HG03520 (cell line): ENCODE data around the gene NPAS3.

Experiments
- ATAC-seq: cut with Tn5 transposase; IDR thresholded peaks from one replicate; pipeline ENCODE4 v1.9.1; 2021; ENCODE audit warnings: mild to moderate bottlenecking, moderate library complexity; ENCODE audit not compliant: unreplicated experiment

The NPAS3 gene

DNA sequence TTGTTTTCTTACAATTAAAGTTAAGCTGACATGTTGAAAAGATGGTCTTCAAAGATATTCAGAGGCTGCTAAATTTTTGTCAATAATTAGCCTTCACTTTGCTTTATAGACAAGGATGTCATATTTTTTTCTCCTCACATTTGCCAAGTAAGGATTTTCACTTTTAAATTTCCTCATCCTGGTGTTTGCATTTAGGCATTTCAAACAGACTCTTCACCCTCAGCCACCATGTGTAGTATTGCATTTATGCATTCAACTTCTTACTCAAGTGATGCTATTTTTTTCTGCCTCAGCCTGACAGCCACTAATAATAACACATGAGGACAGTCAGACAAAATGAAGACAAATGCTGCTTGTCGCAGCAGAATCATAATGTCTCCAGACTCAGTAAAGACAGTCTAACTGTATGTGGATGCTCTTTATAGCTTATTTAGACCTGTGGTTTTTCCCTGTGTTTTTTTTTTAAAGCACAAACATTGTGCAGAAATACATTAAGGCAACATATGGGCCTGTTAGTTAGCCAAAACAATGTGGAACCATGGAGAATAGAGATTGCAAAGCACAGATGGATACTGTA, 481.5 kb downstream of the NPAS3 start:
- no peak for ATAC-seq

DNA sequence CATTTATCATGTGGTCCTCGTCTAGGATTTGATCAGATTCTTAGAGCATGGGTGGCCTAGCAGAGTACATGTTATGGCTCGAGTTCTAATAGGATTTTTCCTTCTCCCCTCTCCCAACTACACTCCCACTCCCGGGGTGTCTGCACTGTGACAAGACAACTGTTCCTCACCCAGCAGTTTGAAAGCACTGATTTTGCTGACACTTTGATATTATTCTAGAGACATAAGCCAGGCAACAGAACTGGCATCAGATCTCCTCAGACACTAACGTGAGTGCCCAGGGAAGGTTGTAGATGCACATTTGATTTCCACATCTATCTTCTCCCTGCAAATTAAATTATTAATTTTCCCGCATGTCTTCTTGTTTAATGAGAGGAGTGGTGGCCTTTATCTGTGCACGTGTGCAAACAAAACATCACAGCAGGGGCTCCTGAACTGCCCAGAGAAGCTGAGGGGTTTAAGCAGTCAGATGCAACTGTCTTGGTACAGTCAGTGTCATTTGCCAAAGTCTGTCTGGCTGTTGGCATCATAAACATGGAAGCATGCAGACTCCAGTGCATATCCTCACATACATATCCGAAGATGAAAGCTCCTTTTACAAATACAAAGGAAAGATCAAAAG, 491.8 kb downstream of the NPAS3 start:
- ATAC-seq, result no peak

GRCh38 chr14:33432407-33433023, 493.8 kb downstream of the NPAS3 start:
- no peak for ATAC-seq

DNA sequence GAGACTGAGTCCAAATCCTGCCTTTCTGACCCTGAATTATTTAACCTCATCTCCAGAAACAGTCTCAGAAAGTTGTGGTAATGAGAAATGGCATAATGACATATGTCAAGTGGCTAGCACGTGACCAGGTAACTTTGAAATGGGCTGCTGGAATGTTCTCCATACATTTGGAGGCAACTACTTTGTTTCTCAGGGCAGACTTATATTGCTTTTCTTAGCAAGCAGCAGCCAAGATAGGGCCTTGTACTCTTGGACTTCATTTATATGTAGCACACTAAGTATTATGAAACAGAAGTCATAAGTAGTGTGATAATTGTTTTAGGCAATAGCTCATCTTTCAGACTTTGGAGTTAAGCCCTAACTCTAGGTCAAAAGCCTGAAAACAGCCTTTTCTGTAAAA, 494.7 kb downstream of the NPAS3 start:
- no peak for ATAC-seq

GRCh38 chr14:33435911-33436689, 497.4 kb downstream of the NPAS3 start:
- no peak for ATAC-seq

DNA sequence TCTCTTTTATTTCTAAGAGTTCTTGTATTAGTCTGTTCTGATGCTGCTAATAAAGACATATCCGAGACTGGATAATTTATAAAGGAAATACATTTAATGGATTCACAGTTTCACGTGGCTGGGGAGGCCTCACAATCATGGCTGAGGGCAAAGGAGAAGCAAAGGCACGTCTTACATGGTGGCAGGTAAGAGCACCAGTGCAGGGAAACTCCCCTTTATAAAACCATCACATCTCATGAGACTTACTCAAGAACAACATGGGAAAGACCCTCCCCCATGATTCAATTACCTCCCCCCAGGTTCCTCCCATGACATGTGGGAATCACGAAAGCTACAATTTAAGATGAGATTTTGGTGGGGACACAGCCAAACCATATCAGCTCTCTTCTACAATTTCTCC, 503.0 kb downstream of the NPAS3 start:
- no peak for ATAC-seq

GRCh38 chr14:33444136-33444535, 505.5 kb downstream of the NPAS3 start:
- ATAC-seq, result no peak

DNA sequence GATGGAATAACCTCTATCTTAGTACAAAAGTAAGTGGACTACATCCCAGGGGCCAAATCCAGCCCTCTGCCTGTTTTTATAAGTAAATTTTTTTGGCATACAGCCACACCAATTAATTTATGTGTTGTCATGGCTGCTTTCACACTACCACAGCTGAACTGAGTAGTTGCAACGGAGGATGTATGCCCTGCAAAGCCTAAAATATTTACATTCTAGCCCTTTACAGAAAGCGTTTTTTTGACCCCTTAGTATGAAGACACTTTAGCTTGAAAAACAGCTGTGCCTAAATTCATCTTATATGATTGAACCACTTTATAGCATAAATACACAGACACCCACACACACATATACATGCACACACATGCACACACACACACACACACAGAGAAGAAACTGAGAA, 510.6 kb downstream of the NPAS3 start:
- no peak for ATAC-seq

GRCh38 chr14:33449703-33450395, 511.2 kb downstream of the NPAS3 start:
- ATAC-seq, result no peak

GRCh38 chr14:33450416-33450815, 511.7 kb downstream of the NPAS3 start:
- no peak for ATAC-seq

- ATAC-seq, result no peak
Measured at GRCh38 chr14:33451211-33451610, 512.5 kb downstream of the NPAS3 start.

DNA sequence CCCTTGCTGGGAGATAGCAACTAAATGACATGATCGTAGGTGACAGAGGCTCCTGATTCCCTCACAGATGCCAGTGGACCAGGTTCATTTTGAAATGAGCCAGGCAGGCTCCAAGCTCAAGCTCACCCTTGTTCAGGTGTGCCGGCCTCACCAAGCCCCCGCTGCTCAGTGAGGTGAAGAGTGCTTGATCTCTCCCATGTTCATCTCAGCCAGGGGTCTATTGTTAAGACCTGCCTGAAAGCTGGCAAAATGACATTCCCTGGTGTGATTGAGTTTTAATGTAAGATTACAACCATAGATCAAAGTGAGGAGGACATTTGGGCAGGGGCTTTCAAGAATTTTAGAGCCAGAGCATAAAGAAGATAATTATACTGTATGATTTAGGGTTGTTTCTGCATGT, 514.3 kb downstream of the NPAS3 start:
- ATAC-seq, result no peak

- ATAC-seq, result no peak
Measured at GRCh38 chr14:33454022-33454595, 515.4 kb downstream of the NPAS3 start.

DNA sequence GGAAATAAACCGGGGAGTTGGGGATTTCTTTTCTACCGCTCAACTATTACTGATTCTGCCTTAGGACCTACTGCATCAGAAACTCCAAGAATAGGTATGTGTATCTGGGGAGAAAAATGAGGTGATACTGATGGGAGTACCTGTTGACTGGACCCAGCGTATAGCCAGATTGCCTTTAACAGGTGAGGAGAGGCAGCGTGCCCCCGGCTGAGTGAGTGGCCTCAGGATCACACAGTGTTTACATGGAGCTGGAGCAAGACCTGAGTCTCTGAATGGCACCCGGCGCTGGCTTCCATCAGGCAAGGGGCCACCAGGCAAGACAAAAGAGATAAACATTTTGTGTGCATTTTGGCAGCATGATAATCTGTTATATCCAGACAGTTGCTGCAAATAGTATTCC, 516.0 kb downstream of the NPAS3 start:
- ATAC-seq, result no peak

GRCh38 chr14:33455654-33456345, 517.1 kb downstream of the NPAS3 start:
- no peak for ATAC-seq

DNA sequence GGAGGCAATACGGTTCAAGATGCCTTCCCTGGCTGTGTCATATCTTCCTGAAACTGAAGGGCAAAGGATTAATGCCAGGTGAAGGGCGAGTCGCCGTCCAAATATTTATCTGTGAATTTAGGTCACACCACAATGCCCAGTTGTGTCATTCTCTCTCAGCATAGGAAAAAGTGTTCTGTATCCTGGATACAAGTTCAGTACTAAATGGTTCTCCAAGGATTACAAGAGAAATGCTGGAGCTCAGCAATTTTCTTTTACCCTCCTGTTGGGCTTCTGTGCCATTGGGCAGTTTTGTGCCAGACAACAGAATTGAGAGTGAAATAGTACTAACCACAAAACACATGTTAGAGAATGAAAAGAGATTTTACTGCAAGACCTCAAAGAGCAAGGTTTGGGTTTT, 518.3 kb downstream of the NPAS3 start:
- no peak for ATAC-seq

DNA sequence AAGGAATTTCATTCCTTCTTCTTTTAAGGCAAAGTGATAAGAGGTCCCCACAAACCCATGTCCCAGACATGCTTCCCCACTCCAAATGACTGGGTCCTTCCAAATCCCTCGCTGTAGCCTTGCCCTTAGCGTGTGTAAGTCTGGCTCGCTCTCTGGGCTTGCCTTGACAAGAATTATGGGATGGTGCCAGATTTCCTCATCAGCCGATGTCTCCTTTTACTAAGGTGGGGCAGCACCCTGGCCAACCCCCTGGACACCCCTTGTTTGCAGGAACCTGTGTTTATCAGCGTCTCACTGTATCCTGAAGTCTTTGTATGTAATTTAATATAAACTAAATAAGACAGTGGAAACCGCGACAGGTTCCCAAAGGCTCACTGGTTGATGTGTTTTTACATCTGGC, 518.9 kb downstream of the NPAS3 start:
- no peak for ATAC-seq

DNA sequence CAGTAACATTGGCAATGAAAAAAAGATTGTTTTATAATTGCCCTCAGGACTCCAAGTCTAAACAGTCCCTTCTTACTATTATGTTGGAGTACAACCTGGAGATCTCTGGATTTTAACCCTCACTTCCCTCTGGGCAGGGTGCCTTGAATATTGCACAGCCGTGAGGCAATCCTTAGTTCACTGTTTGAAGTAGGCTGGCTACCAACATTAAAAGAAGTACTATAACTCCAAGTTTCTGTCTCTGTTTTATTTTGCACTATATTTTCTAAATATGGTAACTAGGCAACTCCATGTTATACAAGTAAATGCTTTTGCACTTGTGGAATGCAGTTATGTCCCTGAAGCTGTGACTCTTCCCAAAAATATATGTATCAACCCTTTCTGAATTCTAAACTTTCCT, 521.5 kb downstream of the NPAS3 start:
- ATAC-seq, result no peak

GRCh38 chr14:33461036-33461435, 522.4 kb downstream of the NPAS3 start:
- no peak for ATAC-seq

GRCh38 chr14:33463731-33464130, 525.1 kb downstream of the NPAS3 start:
- no peak for ATAC-seq
